Activated CD8-positive, alpha-beta memory T cell treated with anti-CD3 and anti-CD28 coated beads, Interleukin-2, amount 50 U/mL, for 1 hour (primary cell): ENCODE results near the gene ARHGEF10L.

ENCODE experiments used
- DNase-seq: peaks from one replicate; pipeline ENCODE4 v3.0.0-alpha.2; 2020; ENCODE audit errors: extremely low read depth

ARHGEF10L gene

GRCh38 chr1:17678011-17678410 is 138.5 kb downstream of the ARHGEF10L start:
- DNase-seq, result no peak

GRCh38 chr1:17679856-17680255 is 140.4 kb downstream of the ARHGEF10L start:
- no peak for DNase-seq

GRCh38 chr1:17680308-17680707 is 140.8 kb downstream of the ARHGEF10L start:
- no peak for DNase-seq

- DNase-seq, result no peak
Measured at GRCh38 chr1:17682400-17682799, 142.9 kb downstream of the ARHGEF10L start.

- DNase-seq, result no peak
Measured at GRCh38 chr1:17683598-17683997, 144.1 kb downstream of the ARHGEF10L start.

GRCh38 chr1:17684810-17685209 is 145.3 kb downstream of the ARHGEF10L start:
- DNase-seq, result no peak

GRCh38 chr1:17686258-17686657 is 146.8 kb downstream of the ARHGEF10L start:
- DNase-seq, result no peak

- no peak for DNase-seq
Measured at GRCh38 chr1:17687145-17687544, 147.6 kb downstream of the ARHGEF10L start.

GRCh38 chr1:17688217-17688810 is 148.8 kb downstream of the ARHGEF10L start:
- DNase-seq, result no peak

GRCh38 chr1:17689011-17689410 is 149.5 kb downstream of the ARHGEF10L start:
- DNase-seq, result no peak

GRCh38 chr1:17690906-17691634 is 151.6 kb downstream of the ARHGEF10L start:
- DNase-seq, result no peak

- DNase-seq, result no peak
Measured at GRCh38 chr1:17692645-17693044, 153.1 kb downstream of the ARHGEF10L start.

- no peak for DNase-seq
Measured at GRCh38 chr1:17696417-17697301, 157.2 kb downstream of the ARHGEF10L start.

GRCh38 chr1:17697458-17697857 is 158.0 kb downstream of the ARHGEF10L start:
- DNase-seq, result no peak

- no peak for DNase-seq
Measured at GRCh38 chr1:17699581-17699980, 160.1 kb downstream of the ARHGEF10L start.

GRCh38 chr1:17700945-17701810 is 161.7 kb downstream of the ARHGEF10L start:
- DNase-seq, result no peak

- no peak for DNase-seq
Measured at GRCh38 chr1:17704176-17704575, 164.7 kb downstream of the ARHGEF10L start.

GRCh38 chr1:17706445-17706844 is 166.9 kb downstream of the ARHGEF10L start:
- no peak for DNase-seq

GRCh38 chr1:17709981-17710380 is 170.5 kb downstream of the ARHGEF10L start:
- no peak for DNase-seq

GRCh38 chr1:17710889-17711576 is 171.5 kb downstream of the ARHGEF10L start:
- no peak for DNase-seq

GRCh38 chr1:17711577-17711910 is 172.0 kb downstream of the ARHGEF10L start:
- DNase-seq, result no peak
